IPS-15b (cell line): ENCODE measurements around the gene GABRR3.

Experiments used
- H3K27me3 ChIP-seq: one replicate; pipeline ENCODE4 v1.6.1; 2013; ENCODE audit warnings: low read length; ENCODE audit not compliant: control insufficient read depth, insufficient read depth
- H3K36me3 ChIP-seq: one replicate; pipeline ENCODE4 v1.6.1; 2013; ENCODE audit warnings: low read length; ENCODE audit not compliant: control insufficient read depth, insufficient read depth
- H3K4me1 ChIP-seq: one replicate; pipeline ENCODE4 v1.6.1; 2013; ENCODE audit warnings: mild to moderate bottlenecking, low read length; ENCODE audit not compliant: control insufficient read depth, insufficient read depth
- H3K4me3 ChIP-seq: one replicate; pipeline ENCODE4 v1.5.1; 2013; ENCODE audit warnings: low read depth, low read length
- H3K9ac ChIP-seq: one replicate; pipeline ENCODE4 v1.6.1; 2013; ENCODE audit warnings: low read depth, mild to moderate bottlenecking, low read length
- H3K9me3 ChIP-seq: one replicate; pipeline ENCODE4 v1.6.1; 2013; ENCODE audit warnings: mild to moderate bottlenecking, low read length; ENCODE audit not compliant: control insufficient read depth, insufficient read depth

The GABRR3 gene

GRCh38 chr3:97983933-97984491 lies 51.1 kb downstream of the GABRR3 start:
- H3K4me1 ChIP-seq, result peaks cover 2% of the 10 kb centered on the region
- H3K36me3 ChIP-seq, result no peaks in the 10 kb centered on the region
- H3K27me3 ChIP-seq, result no peaks in the 10 kb centered on the region

GRCh38 chr3:97981886-97982285 lies 53.2 kb downstream of the GABRR3 start:
- Histone ChIP-seq H3K4me1 (peaks cover 5% of the 10 kb centered on the region), H3K9ac (no peak overlapping the region), H3K27me3 (no peaks in the 10 kb centered on the region), H3K9me3 (no peaks in the 10 kb centered on the region), H3K36me3 (no peaks in the 10 kb centered on the region), H3K4me3 (no peak overlapping the region)

More at GRCh38 chr3:97983933-97984491, 51.1 kb downstream of the GABRR3 start:
- H3K9me3 ChIP-seq, result no peaks in the 10 kb centered on the region
- no peak overlapping the region for H3K4me3 ChIP-seq
- H3K9ac ChIP-seq, result no peak overlapping the region

GRCh38 chr3:97979610-97980009 lies 55.5 kb downstream of the GABRR3 start:
- Histone ChIP-seq H3K9me3 (no peaks in the 10 kb centered on the region), H3K27me3 (no peaks in the 10 kb centered on the region), H3K9ac (no peak overlapping the region), H3K36me3 (no peaks in the 10 kb centered on the region), H3K4me1 (peaks cover 5% of the 10 kb centered on the region), H3K4me3 (no peak overlapping the region)

GRCh38 chr3:97975466-97975865 lies 59.6 kb downstream of the GABRR3 start:
- Histone ChIP-seq H3K4me3 (no peak overlapping the region), H3K4me1 (peaks cover 5% of the 10 kb centered on the region), H3K9ac (no peak overlapping the region), H3K9me3 (no peaks in the 10 kb centered on the region), H3K27me3 (peaks cover 19% of the 10 kb centered on the region), H3K36me3 (no peaks in the 10 kb centered on the region)

- H3K9ac ChIP-seq, result no peak overlapping the region
- H3K27me3 ChIP-seq, result peaks cover 19% of the 10 kb centered on the region
- H3K36me3 ChIP-seq, result no peaks in the 10 kb centered on the region
- H3K4me3 ChIP-seq, result no peak overlapping the region
- peaks cover 5% of the 10 kb centered on the region for H3K4me1 ChIP-seq
- H3K9me3 ChIP-seq, result no peaks in the 10 kb centered on the region
Measured at GRCh38 chr3:97974996-97975395, 60.1 kb downstream of the GABRR3 start.

GRCh38 chr3:97972976-97973375 lies 62.1 kb downstream of the GABRR3 start:
- Histone ChIP-seq H3K9ac (no peak overlapping the region), H3K4me3 (no peak overlapping the region), H3K36me3 (no peaks in the 10 kb centered on the region), H3K4me1 (no peaks in the 10 kb centered on the region), H3K27me3 (peaks cover 19% of the 10 kb centered on the region), H3K9me3 (no peaks in the 10 kb centered on the region)

- Histone ChIP-seq H3K9ac (no peak within 1 kb of the TSS), H3K4me1 (no peaks in the 10 kb centered on the region), H3K36me3 (no peaks in the 10 kb centered on the region), H3K9me3 (no peaks in the 10 kb centered on the region), H3K4me3 (peak within 1 kb of the TSS; percentile 65), H3K27me3 (peaks cover 19% of the 10 kb centered on the region)
Measured at GRCh38 chr3:97971679-97972567, 63.2 kb downstream of the GABRR3 start, which contains the start of gene RIOX2. Gene RIOX2, minus strand, starts transcription at chr3:97972431. Its CDS starts 4,838 bp downstream, at chr3:97967593.

- H3K4me3 ChIP-seq, result peak overlapping the region; percentile 65
- H3K9ac ChIP-seq, result no peak overlapping the region
- H3K4me1 ChIP-seq, result no peaks in the 10 kb centered on the region
- no peaks in the 10 kb centered on the region for H3K9me3 ChIP-seq
- no peaks in the 10 kb centered on the region for H3K36me3 ChIP-seq
- H3K27me3 ChIP-seq, result peaks cover 19% of the 10 kb centered on the region
Measured at GRCh38 chr3:97970956-97971620, 64.0 kb downstream of the GABRR3 start.

GRCh38 chr3:97970156-97970555 lies 65.0 kb downstream of the GABRR3 start:
- H3K4me1 ChIP-seq, result no peaks in the 10 kb centered on the region
- no peak overlapping the region for H3K9ac ChIP-seq
- no peaks in the 10 kb centered on the region for H3K9me3 ChIP-seq
- no peak overlapping the region for H3K4me3 ChIP-seq
- peaks cover 19% of the 10 kb centered on the region for H3K27me3 ChIP-seq
- no peaks in the 10 kb centered on the region for H3K36me3 ChIP-seq

- H3K9ac ChIP-seq, result no peak overlapping the region
- H3K9me3 ChIP-seq, result no peaks in the 10 kb centered on the region
- no peaks in the 10 kb centered on the region for H3K4me1 ChIP-seq
- no peaks in the 10 kb centered on the region for H3K36me3 ChIP-seq
- H3K27me3 ChIP-seq, result peaks cover 19% of the 10 kb centered on the region
- H3K4me3 ChIP-seq, result no peak overlapping the region
Measured at GRCh38 chr3:97969541-97969940, 65.6 kb downstream of the GABRR3 start.

GRCh38 chr3:97968376-97968775 lies 66.7 kb downstream of the GABRR3 start:
- H3K27me3 ChIP-seq, result peaks cover 15% of the 10 kb centered on the region
- H3K4me3 ChIP-seq, result no peak overlapping the region
- no peak overlapping the region for H3K9ac ChIP-seq
- H3K4me1 ChIP-seq, result no peaks in the 10 kb centered on the region
- no peaks in the 10 kb centered on the region for H3K9me3 ChIP-seq
- no peaks in the 10 kb centered on the region for H3K36me3 ChIP-seq
